ENCODE results near the gene FOS.
A peak's percentile ranks its signal among the peaks of the same experiment; 100 is the strongest.

DNA sequence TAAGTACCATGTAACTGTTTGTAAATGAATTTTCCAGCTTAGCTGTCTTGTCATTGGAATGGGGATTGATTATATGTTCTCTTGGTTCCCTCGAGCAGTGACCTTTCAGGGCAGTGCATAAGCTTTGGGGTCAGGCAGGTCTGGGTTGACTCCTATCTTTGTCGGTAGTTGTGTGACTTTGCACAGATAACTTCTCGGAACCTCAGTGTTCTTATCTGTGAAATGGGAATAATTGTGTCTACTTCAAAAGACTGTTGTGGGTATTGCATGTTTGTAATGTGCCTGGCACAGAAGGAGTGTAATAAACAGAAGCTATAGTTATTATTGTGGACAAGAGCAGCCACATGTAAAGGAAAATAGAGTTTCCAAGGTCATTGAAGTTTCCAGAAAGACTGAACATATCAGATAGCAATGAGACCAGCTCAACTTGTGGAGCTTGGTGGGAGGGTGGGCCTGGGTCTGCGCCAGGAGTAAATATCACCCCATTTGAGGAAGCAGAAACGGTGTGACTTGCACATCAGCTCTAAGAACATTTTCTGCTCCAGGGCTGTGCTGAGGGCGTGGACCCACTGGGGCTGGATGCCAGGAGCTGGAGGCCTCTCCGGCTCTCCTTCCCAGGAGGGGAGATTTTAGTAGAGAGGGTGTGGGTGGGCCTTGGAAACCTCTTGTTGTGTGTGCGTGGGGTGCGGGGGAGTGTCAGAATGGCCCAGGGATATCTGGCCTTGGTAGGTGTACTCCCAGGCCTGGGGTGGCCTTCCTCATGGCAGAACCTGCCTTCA lies 19.7 kb downstream of the FOS start:
- TF ChIP-seq, protein P1, sequence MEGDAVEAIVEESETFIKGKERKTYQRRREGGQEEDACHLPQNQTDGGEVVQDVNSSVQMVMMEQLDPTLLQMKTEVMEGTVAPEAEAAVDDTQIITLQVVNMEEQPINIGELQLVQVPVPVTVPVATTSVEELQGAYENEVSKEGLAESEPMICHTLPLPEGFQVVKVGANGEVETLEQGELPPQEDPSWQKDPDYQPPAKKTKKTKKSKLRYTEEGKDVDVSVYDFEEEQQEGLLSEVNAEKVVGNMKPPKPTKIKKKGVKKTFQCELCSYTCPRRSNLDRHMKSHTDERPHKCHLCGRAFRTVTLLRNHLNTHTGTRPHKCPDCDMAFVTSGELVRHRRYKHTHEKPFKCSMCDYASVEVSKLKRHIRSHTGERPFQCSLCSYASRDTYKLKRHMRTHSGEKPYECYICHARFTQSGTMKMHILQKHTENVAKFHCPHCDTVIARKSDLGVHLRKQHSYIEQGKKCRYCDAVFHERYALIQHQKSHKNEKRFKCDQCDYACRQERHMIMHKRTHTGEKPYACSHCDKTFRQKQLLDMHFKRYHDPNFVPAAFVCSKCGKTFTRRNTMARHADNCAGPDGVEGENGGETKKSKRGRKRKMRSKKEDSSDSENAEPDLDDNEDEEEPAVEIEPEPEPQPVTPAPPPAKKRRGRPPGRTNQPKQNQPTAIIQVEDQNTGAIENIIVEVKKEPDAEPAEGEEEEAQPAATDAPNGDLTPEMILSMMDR (IDR thresholded peaks at IDR 0.05) = no peak
- TF ChIP-seq EP300 (IDR thresholded peaks at IDR 0.05) (peak in 1 of 4 donors; percentile 42), POLR2A (IDR thresholded peaks at IDR 0.05) (no peak), POLR2AphosphoS5 (IDR thresholded peaks at IDR 0.05) (no peak)
